GM21723 (cell line): Measurements from ENCODE around the gene C20orf204.
A peak's percentile ranks its signal among the peaks of the same experiment; 100 is the strongest.
"Not testable (repeated sequence)": the region's sequence is repeated elsewhere in the genome, so short reads cannot be mapped to it uniquely, and the experiment has no call there.

Experiments used
- ATAC-seq: cut with Tn5 transposase; IDR thresholded peaks from one replicate; pipeline ENCODE4 v1.9.1; 2021; ENCODE audit warnings: mild to moderate bottlenecking, moderate library complexity; ENCODE audit not compliant: unreplicated experiment

C20orf204 gene

GRCh38 chr20:64082126-64082731 is 46.2 kb downstream of the C20orf204 start:
- no peak for ATAC-seq

GRCh38 chr20:64082820-64083377 is 46.9 kb downstream of the C20orf204 start:
- no peak for ATAC-seq

GRCh38 chr20:64083378-64083803 is 47.4 kb downstream of the C20orf204 start:
- ATAC-seq = peak; percentile 34

- ATAC-seq = no peak
Measured at GRCh38 chr20:64083804-64084684, 48.1 kb downstream of the C20orf204 start, which contains the start of gene LKAAEAR1. Gene LKAAEAR1, minus strand, starts transcription at chr20:64084398. Its CDS starts 179 bp downstream, at chr20:64084219.

GRCh38 chr20:64084685-64085152 is 48.7 kb downstream of the C20orf204 start:
- no peak for ATAC-seq

GRCh38 chr20:64086801-64087200 is 50.8 kb downstream of the C20orf204 start:
- no peak for ATAC-seq

GRCh38 chr20:64087226-64087825 is 51.3 kb downstream of the C20orf204 start:
- ATAC-seq = not testable (repeated sequence)

GRCh38 chr20:64088586-64088985 is 52.6 kb downstream of the C20orf204 start:
- ATAC-seq = not testable (repeated sequence)
